ENCODE measurements around the gene CACNA1H.

DNA sequence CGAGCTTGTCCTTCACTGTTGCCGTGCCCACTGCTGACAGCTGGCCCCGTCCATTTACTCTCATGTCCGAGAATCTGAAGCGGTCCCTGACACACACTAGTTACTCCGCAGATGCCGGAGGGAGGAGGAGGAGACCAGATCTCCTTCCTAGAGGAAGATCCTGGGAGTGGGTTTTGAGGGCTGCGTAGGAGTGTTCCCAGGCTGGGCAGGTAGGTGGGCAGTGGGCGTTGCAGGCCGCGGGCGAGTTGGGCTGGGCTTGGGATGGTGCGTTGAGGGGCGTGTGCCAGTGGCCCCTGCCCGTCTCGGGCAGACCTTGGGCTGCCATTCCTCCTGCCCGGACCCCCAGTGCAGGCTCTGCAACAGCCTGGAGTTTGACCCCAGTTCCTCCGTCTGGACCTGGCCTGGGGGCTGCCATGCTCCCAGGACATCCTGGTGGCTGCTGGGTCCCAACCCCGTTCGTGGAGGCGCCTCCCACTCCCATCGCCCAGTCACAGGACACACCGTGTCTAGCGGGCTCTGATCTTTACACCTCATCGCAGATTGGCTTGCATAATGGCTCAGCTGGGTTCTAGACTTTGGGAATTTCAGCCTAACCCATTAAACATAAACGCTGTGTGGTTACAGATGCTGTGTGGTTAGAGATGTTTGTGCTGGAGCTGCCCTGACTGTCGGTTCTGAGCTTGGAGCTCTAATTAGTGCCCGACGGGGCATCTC is 22.8 kb downstream of the CACNA1H start:
- TF ChIP-seq CTCF (IDR thresholded peaks at IDR 0.05; ENCODE audit: poor library complexity) (no peak), EZH2 (IDR thresholded peaks at IDR 0.05; ENCODE audit: borderline replicate concordance) (no peak)
